NCI-H187 (cell line): ENCODE measurements around the gene GSS.

Experiments
- DNase-seq, 2 experiments: peaks; one replicate each; lab custom pipeline; 2025; lab: John Stamatoyannopoulos, UW

Gene GSS

DNA sequence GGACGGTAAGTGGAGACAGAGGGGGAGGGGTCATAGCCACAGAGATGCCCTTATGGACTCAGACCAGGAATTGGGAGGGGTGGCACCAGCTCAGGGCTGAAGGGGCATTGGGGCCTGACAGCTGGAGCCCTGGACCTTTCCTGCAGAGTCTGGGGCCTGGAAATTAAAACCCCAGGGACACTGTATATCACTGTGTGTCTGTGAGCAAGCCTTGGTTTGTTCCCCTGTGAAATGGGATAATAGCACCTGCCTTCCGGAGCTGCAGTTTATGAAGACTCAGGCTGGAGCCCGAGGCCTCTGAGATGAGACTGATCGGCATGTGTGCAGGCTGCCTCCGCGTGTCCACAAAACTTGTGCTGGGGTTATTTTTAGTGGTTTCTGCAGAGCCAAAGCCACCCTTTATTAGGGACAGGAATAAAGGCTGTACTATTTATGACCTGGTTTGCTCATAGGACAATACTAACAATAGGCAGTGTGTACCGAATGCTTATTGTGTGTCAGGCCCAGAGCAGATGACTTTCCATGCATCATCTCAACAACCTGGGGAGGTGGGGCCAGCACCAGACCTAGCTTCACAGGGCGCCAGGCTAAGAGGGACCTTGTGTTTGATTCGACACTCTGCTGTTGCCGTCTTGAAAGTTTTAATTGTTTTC, 22.6 kb upstream of the GSS start:
- DNase-seq: no peak

DNA sequence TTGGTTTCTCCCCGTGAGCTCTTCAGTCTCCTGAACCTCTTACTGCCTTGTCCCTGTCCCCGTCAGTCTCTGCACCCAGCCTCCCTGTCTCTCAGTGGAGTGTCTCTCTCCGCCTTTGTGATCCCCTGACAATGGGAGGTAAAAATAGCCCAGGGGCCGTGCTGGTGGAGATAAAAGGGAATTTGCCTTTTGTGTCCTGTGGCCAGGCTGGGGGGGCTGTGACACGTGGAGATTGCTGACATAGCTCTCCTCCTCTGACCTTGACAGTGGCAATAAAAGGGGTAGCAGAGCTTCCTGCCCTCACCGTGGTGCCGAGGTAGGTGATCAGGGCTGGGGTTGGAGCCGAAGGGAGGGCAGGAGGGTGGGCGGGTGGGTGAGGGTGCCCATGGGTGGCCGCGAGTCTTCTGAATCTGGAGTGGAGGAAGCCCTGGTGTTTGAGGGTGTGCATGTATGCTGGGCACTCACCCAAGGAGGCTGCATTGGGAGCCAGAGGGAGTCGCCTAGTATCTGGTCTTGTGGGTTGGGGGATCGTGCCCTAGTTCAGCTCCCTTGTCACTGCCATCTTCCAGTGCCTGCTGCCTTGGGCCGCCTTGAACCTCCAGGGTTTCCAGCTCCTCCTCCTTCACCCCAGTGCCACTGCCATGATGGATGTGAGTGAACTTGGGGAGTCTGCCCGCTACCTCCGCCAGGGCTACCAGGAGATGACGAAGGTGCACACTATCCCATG, 21.9 kb upstream of the GSS start:
- no peak for DNase-seq

DNA sequence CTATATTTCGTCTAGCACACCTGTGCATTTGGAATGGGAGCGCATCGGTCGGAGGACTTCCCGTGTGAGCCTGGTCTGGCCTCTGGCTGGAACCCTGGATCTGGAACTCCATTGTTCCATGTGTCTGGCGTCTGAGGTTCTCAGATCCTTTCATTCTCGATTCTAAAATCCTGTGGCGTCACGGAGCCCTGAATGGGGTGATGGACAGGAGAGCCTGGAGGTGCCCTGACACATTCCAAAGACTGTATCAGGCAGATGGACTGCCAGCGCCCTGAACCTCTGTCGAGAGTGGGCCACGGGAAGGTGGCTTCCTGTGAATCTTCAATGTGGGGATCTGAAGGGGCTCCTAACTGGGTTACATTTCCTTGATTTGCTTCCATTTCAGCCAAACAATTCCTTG, 20.7 kb upstream of the GSS start:
- no peak for DNase-seq

DNA sequence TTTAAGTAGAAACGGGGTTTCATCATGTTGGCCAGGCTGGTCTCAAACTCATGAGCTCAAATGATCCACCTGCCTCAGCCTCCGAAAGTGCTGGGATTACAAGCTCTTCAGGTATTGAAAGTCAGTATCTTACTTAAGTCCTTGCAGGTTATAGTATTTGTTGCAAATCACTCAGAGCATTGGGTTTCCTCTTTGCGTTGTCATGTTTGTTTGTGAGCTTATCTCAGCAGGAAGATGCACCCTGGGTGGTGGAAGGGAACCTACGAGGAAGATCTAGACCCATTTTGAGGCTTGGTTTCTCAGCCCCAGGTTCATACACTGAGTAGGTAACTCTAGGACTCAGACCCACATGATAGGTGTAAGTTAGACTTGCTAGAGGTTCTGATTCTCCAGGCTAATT, 18.6 kb upstream of the GSS start:
- DNase-seq: no peak

DNA sequence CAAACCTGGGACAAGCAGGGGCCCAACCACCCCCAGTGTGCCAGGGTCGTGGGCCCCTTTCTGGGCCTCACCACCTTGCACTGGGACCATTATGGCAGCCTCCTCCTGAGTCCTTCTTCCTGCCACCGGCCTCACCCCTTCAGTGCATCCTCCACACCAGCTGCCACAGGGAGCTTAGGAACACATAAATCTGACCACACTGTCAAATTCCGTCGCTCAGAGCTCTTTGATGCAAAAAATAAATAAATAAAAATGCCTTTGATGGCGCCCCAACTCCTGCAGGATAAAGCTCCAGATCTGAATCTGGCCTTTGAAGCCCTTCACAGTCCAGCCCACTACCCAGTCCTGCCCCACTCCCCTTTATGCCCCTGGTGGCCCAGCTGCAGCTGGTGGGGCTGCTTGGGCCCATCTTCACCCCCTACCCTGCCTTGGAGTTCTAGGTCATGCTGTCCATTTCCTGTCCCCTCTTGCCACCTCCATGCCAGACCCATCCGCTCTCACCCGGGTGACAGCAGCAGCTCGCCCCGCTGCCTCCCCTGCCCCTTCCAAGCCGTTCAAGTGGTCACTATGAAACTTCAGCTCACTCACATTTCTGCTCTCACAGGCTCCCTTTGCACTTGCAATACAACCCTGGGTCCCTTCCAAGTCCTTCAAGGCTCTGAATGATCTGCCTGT, 16.1 kb upstream of the GSS start:
- no peak for DNase-seq

DNA sequence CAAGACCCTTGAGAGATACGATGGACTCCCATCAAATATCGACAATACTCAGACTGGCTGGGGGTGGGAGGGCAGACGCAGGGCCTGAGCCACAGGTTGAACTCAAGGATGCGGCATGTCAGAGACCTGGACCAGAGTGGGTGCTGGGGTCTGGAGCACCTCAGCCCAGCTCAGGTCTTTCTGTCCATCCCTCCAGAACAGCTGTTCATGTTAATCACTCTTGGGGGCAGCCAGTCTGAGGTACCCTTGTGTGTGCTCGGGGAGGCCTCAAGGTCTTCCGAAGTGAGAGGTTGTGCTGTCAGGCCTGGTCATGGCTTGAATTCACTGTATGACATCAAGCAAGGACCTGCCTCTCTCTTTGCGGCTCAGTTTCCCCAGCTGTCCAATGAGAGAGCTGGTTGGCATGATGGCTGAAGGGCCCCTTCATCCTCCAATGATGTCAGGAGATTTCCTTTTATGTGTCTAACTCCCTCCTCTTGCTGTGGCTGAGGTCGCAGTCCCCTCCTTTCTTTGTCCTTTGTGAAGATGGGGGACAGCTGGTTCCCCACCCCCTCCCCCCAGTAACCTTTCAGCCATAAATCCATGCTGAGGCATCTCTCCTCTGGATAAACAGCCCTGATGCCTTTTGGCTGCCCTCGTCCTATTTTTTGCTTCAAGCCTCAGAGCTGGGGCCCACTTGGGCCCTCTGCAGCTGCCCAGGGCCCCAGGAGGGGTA, 15.4 kb upstream of the GSS start:
- no peak for DNase-seq

DNA sequence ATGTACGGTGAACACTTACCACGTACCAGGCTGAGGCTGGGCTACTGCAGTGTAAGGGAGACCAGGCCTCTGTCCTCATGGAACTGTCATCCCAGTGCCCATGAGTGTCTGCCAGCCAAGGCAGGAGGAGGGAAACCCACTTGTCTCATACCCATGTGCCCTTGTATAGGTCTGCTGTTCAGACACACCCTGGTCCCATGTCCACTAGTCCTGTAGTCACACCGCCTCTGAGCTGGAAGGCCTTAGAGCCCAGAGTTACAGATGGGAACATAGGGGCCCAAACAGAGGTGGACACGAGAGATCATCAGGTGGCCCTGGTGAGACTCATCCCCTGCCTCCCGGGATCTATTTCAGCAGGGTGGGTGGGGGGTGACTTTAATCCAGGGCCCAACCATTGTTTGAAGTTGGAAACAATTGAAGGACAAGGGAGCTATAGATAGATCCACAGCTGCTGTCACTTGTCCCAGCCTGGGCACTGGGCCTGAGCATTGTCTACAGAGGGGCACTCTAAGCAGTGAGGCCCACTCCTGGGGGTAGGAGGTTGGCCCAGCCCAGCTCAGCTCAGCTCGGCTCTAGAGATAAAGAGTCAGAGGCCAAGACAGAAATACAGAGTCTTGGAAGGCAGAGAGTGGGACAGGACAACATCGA, 14.7 kb upstream of the GSS start:
- no peak for DNase-seq

DNA sequence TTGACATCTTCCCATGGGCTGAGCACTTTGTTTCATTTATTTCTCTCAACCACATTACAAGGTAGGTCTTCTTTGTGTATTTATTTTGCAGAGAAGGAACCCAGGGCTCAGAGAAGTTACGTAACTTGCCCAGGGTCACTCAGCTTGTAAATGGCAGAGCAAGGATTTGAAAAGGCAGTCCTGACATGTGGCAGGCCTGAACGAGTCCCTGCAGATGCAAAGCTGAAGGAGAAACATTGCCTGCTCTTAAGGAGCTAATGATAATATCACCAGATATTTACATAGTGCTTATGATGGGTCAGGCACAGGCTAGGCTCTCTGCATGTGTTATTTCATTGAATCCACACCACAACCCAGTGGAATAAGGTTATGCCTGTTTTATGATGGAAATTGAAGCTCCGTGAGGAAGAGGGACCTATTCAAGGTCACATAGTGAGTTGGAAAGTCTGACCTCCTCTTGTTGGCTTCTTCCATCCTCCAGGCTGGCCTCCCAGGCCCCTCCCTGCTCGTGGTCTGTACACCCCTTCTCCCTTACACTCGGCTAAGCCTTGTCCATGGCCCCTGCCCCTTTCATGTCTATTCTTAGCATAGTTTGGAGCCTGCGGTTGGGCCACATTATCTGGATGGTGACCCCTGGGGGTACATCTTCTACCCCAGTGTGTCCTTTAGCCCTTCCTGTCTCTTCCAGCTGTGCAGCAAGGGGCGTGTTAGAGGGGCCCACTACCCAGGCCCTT, 12.6 kb upstream of the GSS start:
- DNase-seq: no peak

DNA sequence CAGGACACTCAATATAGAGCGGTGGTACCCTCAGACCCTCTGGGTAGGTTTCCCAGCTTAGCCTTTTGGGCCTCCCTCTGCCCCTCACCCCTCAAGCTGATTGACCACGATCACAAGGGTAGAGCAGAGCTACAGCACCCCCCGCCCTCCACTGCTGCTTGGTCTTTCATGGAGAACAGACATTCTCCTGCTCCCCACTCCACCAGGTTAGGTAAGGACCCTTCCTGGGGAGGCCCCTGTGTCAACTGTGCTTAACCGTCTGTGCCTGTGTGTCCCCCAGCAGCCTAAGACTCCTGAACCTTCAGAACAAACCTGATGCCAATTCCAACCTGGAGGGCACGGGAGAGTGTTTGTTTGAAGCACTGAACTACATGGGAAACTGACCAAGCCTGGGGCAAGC, 11.8 kb upstream of the GSS start:
- no peak for DNase-seq

DNA sequence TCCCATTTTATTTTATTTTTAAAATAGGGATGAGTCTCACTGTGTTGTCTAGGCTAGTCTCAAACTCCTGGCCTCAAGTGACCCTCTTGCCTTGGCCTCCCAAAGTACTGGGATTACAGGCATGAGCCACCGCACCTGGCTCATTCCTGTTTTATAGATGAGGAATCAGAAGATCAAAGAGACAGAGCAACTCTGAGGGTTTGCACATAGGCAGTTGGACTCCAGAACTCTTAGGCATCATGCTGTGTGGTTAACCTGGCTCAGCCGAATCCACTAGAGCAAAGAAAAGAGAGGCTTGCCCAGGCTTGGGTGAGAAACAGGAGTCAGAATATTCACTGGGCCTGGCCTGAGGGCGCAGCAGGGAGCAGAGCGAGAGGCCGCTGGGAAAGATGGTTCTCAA, 9.4 kb upstream of the GSS start:
- no peak for DNase-seq

DNA sequence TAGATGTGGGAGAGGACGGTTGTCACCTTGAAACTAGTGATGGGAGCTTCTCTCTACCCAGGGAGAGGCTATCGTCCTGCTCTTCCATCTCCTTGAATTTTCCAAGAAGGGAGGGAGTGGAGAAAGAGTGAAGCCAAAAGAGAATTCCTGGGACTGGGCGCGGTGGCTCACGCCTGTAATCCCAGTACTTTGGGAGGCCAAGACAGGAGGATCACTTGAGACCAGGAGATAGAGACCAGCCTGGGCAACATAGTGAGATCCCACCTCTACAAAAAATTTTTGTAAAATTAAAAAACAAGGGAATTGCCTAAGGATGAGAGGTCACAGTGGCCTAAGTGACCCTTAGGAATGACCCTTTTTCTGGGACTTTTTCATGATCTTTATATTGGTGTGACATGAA, 8.9 kb upstream of the GSS start:
- DNase-seq: no peak

DNA sequence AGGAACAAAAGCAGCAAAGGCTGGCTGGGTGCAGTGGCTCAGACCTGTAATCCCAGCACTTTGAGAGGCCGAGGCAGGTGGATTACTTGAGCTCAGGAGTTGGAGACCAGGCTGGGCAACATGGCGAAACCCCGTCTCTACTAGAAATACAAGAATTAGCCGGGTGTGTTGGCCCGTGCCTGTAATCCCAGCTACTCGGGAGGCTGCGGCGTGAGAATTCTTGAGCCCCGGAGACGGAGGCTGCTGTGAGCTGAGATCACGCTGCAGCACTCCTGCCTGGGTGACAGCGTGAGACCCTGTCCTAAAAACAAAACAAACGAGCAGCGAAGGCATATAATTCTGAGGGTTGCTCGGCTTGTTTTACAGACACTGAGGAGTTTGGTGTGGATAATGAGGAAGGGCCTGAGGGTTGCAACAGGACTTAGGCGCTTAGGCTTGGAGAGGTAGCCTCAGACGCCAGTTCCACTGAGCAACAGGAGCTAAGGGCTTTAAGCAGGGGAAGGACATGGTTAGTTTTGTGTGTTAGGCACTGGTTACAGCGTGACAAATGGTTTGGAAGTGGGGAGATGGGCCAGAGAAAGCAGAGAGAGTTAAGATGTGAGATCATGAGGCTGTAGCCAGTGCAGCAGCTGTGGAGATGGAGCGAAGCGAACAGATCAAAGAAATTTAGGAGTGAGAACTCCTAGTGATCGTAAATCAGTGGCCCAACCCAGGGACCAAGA, 1.3 kb upstream of the GSS start:
- no peak for DNase-seq

DNA sequence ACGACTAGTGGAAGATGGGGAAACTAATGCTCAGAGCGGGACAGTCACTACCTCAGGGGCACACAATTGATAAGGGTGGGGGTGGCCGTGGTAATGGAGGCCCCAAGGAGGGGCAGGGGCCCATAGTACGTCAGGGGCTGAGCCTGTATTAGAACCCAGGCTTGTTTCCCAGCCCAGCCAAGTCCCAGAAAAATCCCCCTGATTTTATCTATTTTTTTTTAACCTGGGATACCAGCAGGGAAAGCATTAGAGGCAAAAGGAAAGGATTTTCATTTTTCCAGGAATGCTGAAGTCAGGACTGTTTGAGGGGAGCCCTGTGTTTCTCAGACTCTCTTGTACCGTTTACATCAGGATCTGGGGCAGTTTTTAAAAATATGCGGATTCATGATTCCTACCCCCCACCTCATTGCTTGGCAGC, 444 bp upstream of the GSS start:
- no peak for DNase-seq

DNA sequence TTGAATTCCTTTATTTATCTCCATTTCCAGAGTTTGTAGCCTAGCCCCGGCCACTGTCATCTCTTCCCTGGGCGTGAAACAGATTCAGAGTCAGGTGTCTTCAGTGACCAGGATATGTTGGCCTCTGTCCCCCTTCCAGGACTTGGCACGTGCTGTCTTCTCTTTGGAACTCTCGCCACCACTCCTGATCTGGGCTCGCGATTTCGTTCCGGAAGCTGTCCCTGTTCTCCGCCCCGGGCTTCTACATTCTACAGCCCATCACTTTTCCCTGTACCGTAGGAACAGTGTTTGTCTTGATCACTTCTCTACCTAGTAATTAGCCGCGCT, 739 bp downstream of the GSS start:
- no peak for DNase-seq

DNA sequence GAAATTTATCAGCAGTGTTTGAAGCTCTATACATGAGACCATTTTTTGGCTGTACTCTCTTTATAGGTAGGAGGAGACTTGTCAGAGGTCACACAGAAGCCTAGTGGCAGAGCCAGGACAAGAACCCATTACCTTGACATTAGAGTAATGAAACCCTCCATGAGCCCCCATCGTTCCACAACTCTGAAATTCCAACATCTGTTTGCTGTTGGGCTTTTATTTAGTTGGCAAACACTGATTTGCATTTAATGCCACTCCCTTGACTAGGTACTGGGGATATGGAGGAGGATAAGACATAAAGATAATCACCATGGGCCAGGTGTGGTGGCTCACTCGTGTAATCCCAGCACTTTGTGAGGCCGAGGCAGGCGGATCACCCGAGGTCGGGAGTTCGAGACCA, 1.6 kb downstream of the GSS start:
- no peak for DNase-seq

DNA sequence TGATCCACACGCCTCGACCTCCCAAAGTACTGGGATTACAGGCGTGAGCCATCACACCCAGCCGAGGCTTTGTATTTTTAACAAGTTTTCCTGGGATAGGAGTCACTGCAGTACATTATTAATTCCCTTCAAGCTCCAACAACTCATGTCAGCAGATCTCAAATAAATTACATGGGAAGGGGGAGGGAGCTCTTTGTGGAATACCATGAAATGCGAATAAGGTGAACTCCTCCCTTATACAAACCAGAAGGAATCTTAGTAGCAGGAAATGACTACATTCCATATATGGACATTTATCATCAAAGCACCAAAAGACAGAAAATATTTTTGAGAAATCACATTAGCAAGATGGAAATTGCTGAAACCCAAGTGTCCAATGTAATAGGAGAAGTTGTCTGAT, 2.9 kb downstream of the GSS start:
- no peak for DNase-seq

DNA sequence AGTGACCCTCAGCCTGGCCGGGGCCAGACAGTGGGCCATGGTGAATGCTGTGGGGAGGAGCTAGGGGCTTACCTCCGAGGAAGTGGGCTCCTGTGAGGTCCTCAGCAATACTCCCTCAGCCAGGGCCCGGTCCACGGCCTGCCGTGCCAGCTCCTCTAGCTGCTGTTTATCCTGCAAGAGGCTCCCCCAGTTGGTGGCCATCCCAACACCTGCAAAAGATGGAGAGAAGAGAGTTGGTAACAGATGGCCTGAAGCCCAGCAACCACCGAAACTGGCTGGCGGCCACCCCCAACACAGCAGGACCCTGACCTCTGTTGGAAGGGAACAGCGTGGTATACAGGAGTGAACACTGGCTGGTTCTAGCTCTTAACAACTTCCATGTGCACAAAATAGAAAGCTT, 4.0 kb downstream of the GSS start:
- no peak for DNase-seq

DNA sequence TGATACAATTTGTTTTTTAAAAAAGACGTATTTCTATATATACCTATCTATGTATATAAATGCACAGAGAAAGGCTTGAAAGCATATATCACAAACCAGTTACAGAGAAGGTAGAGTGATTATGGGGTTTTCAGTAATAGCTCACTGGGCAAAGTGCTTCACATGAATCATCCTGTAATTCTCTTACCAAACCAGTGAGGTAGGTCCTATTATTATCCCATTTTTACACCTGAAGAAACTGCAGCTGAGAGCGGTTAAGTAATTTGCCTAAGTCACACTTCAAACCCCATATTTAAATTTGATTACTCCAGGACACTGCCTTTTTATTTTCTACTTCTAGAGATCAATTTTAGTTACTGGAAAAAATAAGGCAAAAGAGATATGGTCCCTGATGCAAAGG, 4.4 kb downstream of the GSS start:
- no peak for DNase-seq

DNA sequence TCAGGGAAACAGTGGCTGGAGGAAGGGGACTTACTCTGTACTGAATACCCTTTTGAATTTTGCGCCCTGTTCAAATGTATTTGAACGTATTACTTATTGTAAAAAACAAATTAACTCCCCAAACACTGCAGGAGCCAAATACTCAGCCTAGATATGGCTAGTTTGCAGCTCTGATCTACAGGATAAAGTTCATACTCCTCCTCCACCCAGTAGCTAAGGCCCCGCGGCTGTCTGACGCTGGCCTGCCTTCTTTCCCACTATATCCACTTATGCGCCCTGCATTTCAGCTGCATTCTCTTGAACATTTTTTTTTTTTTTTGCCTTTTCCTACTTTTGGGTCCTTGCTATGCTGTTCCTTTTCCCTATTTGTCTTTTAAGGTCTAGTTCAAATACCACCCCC, 6.5 kb downstream of the GSS start:
- DNase-seq: no peak

DNA sequence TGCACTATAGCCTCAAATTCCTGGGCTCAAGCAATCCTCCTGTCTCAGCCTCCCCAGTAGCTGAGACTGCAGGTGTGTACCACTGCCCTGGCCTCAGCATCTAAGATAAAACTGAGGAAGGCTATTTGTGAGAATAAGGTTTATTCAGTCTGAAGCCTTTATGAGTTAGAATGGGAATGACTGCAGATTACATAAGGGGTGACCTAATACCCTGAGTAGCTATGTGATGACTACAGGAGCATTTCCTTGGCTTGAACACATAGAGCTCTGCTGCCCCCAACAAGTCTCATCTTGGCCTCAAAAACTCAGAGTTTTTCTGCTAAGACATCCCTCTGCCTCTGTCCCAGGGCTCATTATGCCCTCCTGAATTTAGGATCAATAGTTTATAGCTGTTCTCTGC, 7.6 kb downstream of the GSS start:
- no peak for DNase-seq

DNA sequence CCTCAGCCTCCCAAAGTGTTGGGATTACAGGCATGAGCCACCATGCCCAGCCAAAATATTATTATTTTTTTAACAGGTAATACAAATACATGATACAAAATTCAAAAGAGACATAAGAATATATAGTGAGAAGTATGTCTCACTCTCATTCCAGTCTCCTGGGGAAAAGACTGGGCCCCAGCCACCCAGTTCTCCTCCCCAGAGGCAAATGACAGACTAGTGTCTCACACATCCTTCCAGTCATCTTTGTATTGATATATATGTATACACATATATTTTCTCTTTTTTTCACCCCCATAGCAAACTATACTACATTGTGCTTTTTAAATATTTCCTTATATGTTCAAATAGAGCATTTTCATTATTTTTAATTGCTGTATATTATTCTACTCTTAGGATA, 8.3 kb downstream of the GSS start:
- no peak for DNase-seq
